Measurements from ENCODE around the gene RRH. TPM values are rescaled to one million over a fixed set of nuclear protein-coding genes. Genes with fewer than 3 reads are reported as not detected.

RRH gene
- total and polyA plus RNA-seq, 2 experiments from 2014 or later, result not detected

DNA sequence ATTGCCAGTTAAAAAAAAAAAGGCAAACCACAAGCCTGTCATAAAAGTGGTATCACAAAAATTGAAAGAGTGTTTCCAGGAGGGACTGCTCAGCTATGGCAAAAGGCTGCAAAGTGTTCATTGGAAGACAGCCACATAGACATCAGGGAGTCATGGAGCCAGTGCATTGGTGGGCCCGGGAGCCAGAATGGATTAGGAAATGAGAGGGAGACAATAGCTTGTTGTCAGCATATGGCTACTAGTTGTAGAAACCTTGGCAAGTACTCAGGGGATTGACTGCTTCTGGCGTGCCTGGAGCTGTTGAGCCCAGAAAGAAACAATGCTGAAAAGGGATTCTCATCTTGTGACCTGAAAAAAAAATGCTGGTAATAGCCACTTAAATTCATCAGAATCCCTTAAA is 7.2 kb upstream of the RRH start:
- 27 to 33% methylated on average over 2 of the region's 2 CpGs for WGBS, 2 experiments (ENCODE audit: low coverage in 1 of 2, low lambda C conversion rate in 2 of 2, missing lambda C conversion rate in 2 of 2)
- H3K4me2 ChIP-seq (ENCODE audit: unreplicated experiment), result no peak overlapping the region
- DNase-seq, result peak; percentile 56

DNA sequence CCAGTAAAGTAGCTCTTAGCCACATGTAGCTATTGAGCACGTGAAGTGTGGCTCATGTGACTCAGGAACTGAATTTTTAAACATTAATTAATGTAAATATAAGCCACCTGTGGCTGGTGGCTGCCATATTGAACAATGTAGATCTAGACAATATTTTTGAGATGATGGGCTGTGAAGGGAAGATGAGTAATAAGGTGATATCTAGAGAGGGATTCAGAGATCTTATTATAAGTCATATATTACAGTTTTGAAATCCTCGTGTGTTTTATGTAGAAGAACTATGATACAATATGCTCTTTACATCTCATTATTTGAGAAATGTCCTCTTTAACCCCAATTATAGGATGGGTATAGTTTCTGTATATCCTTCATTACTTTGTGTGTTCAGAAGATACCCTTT is 6.6 kb upstream of the RRH start:
- H3K27me3 ChIP-seq (replicated peaks; ENCODE audit: insufficient read depth), result no peaks in the 10 kb centered on the region
- peaks cover 48% of the 10 kb centered on the region for H3K36me3 ChIP-seq (ENCODE audit: low read depth)
- H3K9me2 ChIP-seq (ENCODE audit: insufficient read depth), result no peaks in the 10 kb centered on the region
- in situ Hi-C loops (cut with MboI), result loop anchor here (25.0 kb wide), 1 partner anchor 984 kb away; no protein-coding TSS in a partner anchor
- peaks cover 16% of the 10 kb centered on the region for H3K4me1 ChIP-seq (ENCODE audit: insufficient read depth)
- peaks cover 55% of the 10 kb centered on the region for H3K79me2 ChIP-seq (ENCODE audit: insufficient read depth)
- WGBS, 2 experiments (ENCODE audit: low coverage in 1 of 2, low lambda C conversion rate in 2 of 2, missing lambda C conversion rate in 2 of 2), result 49% methylated on average over 2 of the region's 2 CpGs
- H2AFZ ChIP-seq, result no peak overlapping the region
- H3K4me3 ChIP-seq, result no peak overlapping the region
- peaks cover 10% of the 10 kb centered on the region; the same call in 1 of the 2 replicates for H3F3A ChIP-seq (ENCODE audit: insufficient read depth)
- TF ChIP-seq EZH2phosphoT487 (IDR thresholded peaks at IDR 0.05; ENCODE audit: insufficient read depth, low read depth) (no peak), EZH2 (IDR thresholded peaks at IDR 0.05; ENCODE audit: insufficient read depth, poor library complexity, severe bottlenecking) (no peak)
- H3K27ac ChIP-seq, result no peak overlapping the region
- H3K9ac ChIP-seq, result no peak overlapping the region
- no peaks in the 10 kb centered on the region for H3K9me3 ChIP-seq (ENCODE audit: low read depth)
- no peak for DNase-seq
- H4K20me1 ChIP-seq (ENCODE audit: insufficient read depth), result no peaks in the 10 kb centered on the region
- no peak overlapping the region for H3K4me2 ChIP-seq (ENCODE audit: unreplicated experiment)

More for the DNA sequence above, 7.2 kb upstream of the RRH start:
- peaks cover 61% of the 10 kb centered on the region for H3K79me2 ChIP-seq (ENCODE audit: insufficient read depth)
- H3K27ac ChIP-seq, result no peak overlapping the region; the same call in 1 of the 2 replicates
- H3K27me3 ChIP-seq (replicated peaks; ENCODE audit: insufficient read depth), result no peaks in the 10 kb centered on the region
- in situ Hi-C loops (cut with MboI), result loop anchor here (25.0 kb wide), 1 partner anchor 983 kb away; no protein-coding TSS in a partner anchor
- no peak overlapping the region for H2AFZ ChIP-seq
- H3K4me1 ChIP-seq (ENCODE audit: insufficient read depth), result peaks cover 16% of the 10 kb centered on the region
- H3F3A ChIP-seq (ENCODE audit: insufficient read depth), result peaks cover 10% of the 10 kb centered on the region; the same call in 1 of the 2 replicates
- H3K9ac ChIP-seq, result no peak overlapping the region
- H3K9me2 ChIP-seq (ENCODE audit: insufficient read depth), result no peaks in the 10 kb centered on the region
- no peak for TF ChIP-seq EZH2phosphoT487 (IDR thresholded peaks at IDR 0.05; ENCODE audit: insufficient read depth, low read depth)
- no peak for TF ChIP-seq EZH2 (IDR thresholded peaks at IDR 0.05; ENCODE audit: insufficient read depth, poor library complexity, severe bottlenecking)
- peaks cover 47% of the 10 kb centered on the region for H3K36me3 ChIP-seq (ENCODE audit: low read depth)
- no peaks in the 10 kb centered on the region for H4K20me1 ChIP-seq (ENCODE audit: insufficient read depth)
- H3K4me3 ChIP-seq, result no peak overlapping the region
- no peaks in the 10 kb centered on the region for H3K9me3 ChIP-seq (ENCODE audit: low read depth)

DNA sequence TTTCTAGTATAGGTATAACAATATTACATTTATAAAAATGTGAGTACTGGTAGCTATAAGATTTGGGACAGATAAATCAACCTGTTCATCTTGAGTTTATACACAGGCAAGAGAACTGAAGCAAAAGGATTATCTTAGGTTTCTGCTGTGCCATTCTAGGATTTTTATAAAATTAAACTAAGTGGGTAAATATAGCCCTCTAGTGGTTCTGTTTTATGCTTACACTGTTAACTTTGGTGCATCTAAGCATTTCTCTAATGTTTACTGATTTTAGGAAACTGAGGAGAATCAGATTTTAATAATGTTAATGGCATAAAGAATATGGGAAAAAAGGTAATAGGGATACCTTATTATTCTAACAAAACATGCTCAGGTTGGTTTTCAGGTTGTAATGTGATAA is 1.1 kb upstream of the RRH start:
- Histone ChIP-seq H3K79me2 (ENCODE audit: insufficient read depth) (peaks cover under 1% of the 10 kb centered on the region; the same call in 1 of the 2 replicates), H3K27ac (no peak overlapping the region), H2AFZ (no peak overlapping the region), H3K36me3 (ENCODE audit: low read depth) (peaks cover 33% of the 10 kb centered on the region), H4K20me1 (ENCODE audit: insufficient read depth) (no peaks in the 10 kb centered on the region), H3K9me2 (ENCODE audit: insufficient read depth) (no peaks in the 10 kb centered on the region), H3K4me3 (no peak overlapping the region), H3F3A (ENCODE audit: insufficient read depth) (peaks cover 10% of the 10 kb centered on the region; the same call in 1 of the 2 replicates), H3K9ac (no peak overlapping the region), H3K9me3 (ENCODE audit: low read depth) (no peaks in the 10 kb centered on the region), H3K27me3 (replicated peaks; ENCODE audit: insufficient read depth) (no peaks in the 10 kb centered on the region), H3K4me1 (ENCODE audit: insufficient read depth) (no peaks in the 10 kb centered on the region), H3K4me2 (ENCODE audit: unreplicated experiment) (no peak overlapping the region)
- in situ Hi-C loops (cut with MboI), result no loop called here
- DNase-seq, result peak; percentile 56
- no peak for TF ChIP-seq EZH2phosphoT487 (IDR thresholded peaks at IDR 0.05; ENCODE audit: insufficient read depth, low read depth)
- TF ChIP-seq EZH2 (IDR thresholded peaks at IDR 0.05; ENCODE audit: insufficient read depth, poor library complexity, severe bottlenecking), result no peak

DNA sequence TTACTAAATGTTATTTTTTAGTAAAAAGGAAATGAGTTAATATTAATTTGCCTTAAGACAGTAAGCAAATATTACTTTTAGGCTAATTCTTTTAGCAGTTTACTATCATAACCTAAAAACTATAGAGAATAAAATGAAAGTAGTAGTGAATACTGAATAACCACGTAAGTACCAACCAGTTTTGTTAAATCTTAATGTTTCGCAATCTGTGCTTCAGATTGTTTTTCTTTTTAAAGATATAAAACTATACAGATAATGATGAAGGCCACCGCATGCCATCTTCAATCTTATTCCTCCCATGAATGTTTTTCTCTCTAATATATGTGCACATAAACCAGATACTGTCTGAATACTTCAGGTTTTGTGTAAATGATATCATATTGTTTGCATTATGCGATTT is 6.0 kb downstream of the RRH start:
- Histone ChIP-seq H3K4me2 (ENCODE audit: unreplicated experiment) (no peak overlapping the region), H3K27me3 (replicated peaks; ENCODE audit: insufficient read depth) (no peaks in the 10 kb centered on the region), H3K36me3 (ENCODE audit: low read depth) (no peaks in the 10 kb centered on the region), H3K4me1 (ENCODE audit: insufficient read depth) (no peaks in the 10 kb centered on the region), H3F3A (ENCODE audit: insufficient read depth) (no peaks in the 10 kb centered on the region), H3K4me3 (no peak overlapping the region), H3K9me2 (ENCODE audit: insufficient read depth) (no peaks in the 10 kb centered on the region), H3K9me3 (ENCODE audit: low read depth) (no peaks in the 10 kb centered on the region), H3K79me2 (ENCODE audit: insufficient read depth) (no peaks in the 10 kb centered on the region), H3K9ac (no peak overlapping the region), H3K27ac (no peak overlapping the region), H4K20me1 (ENCODE audit: insufficient read depth) (no peaks in the 10 kb centered on the region), H2AFZ (no peak overlapping the region)
- 84 to 86% methylated on average over 4 of the region's 4 CpGs for WGBS, 2 experiments (ENCODE audit: low coverage in 1 of 2, low lambda C conversion rate in 2 of 2, missing lambda C conversion rate in 2 of 2)
- no peak for TF ChIP-seq EZH2phosphoT487 (IDR thresholded peaks at IDR 0.05; ENCODE audit: insufficient read depth, low read depth)
- no peak for TF ChIP-seq EZH2 (IDR thresholded peaks at IDR 0.05; ENCODE audit: insufficient read depth, poor library complexity, severe bottlenecking)
- in situ Hi-C loops (cut with MboI), result no loop called here
- DNase-seq, result no peak

DNA sequence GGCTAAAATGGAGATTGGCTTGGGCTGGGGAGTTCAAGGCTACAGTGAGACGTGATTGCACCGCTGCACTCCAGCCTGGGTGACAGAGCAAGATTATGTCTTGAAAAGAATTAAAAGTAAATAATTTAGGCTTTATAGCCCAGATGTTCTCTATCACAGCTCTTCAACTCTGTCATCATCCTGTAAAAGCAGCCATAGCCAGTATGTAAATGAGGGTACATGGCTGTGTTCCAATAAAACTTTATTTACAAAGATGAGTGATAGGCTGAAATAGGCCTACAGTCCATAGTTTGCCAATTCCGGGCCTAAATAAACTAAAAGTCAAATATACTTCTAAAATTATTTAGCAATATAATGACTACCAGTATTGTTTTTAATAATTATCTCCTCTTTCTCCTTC is 9.2 kb downstream of the RRH start:
- no peaks in the 10 kb centered on the region for H3K79me2 ChIP-seq (ENCODE audit: insufficient read depth)
- no peaks in the 10 kb centered on the region for H3F3A ChIP-seq (ENCODE audit: insufficient read depth)
- H3K4me3 ChIP-seq, result no peak overlapping the region
- H4K20me1 ChIP-seq (ENCODE audit: insufficient read depth), result no peaks in the 10 kb centered on the region
- WGBS, 2 experiments (ENCODE audit: low coverage in 1 of 2, low lambda C conversion rate in 2 of 2, missing lambda C conversion rate in 2 of 2), result 32 to 45% methylated on average over 3 of the region's 3 CpGs
- TF ChIP-seq EZH2 (IDR thresholded peaks at IDR 0.05; ENCODE audit: insufficient read depth, poor library complexity, severe bottlenecking), result no peak
- H3K27ac ChIP-seq, result no peak overlapping the region
- H3K4me1 ChIP-seq (ENCODE audit: insufficient read depth), result no peaks in the 10 kb centered on the region
- H2AFZ ChIP-seq, result no peak overlapping the region
- H3K27me3 ChIP-seq (replicated peaks; ENCODE audit: insufficient read depth), result no peaks in the 10 kb centered on the region
- in situ Hi-C loops (cut with MboI), result no loop called here
- no peak for DNase-seq
- no peaks in the 10 kb centered on the region for H3K36me3 ChIP-seq (ENCODE audit: low read depth)
- no peaks in the 10 kb centered on the region for H3K9me3 ChIP-seq (ENCODE audit: low read depth)
- no peak overlapping the region for H3K4me2 ChIP-seq (ENCODE audit: unreplicated experiment)
- no peaks in the 10 kb centered on the region for H3K9me2 ChIP-seq (ENCODE audit: insufficient read depth)
- H3K9ac ChIP-seq, result no peak overlapping the region
